B cell (primary cell): ENCODE measurements around the gene ETV1. TPM values are rescaled to one million over a fixed set of nuclear protein-coding genes. Genes with fewer than 3 reads are reported as not detected.

ENCODE experiments used
- ATAC-seq: fragments of 200-7000 bp; cut with Tn5 transposase; one replicate; pipeline ENCODE4 v1.10.0; 2021; ENCODE audit warnings: low read depth, mild to moderate bottlenecking, moderate number of reproducible peaks, moderate library complexity
- CTCF ChIA-PET: fragments of 350-600 bp; sonication (Branson Sonifier 250); formaldehyde crosslinking; loops from one replicate; lab custom pipeline; 2021; ENCODE audit warnings: antibody characterized with exemption, inconsistent platforms; lab: Charles Lee
- POLR2A ChIA-PET: fragments of 350-600 bp; sonication (Branson Sonifier 250); formaldehyde crosslinking; loops from one replicate; lab custom pipeline; 2021; ENCODE audit warnings: antibody characterized with exemption; lab: Charles Lee
- DNase-seq: peaks from one replicate; pipeline ENCODE4 v3.0.0; 2013
- H2AFZ ChIP-seq: 2 replicates; pipeline ENCODE4 v1.6.1; 2012; ENCODE audit warnings: mild to moderate bottlenecking, low read depth, low read length; ENCODE audit not compliant: insufficient read depth, poor library complexity, severe bottlenecking
- H3K27ac ChIP-seq, 2 donors: 1 replicate in 1 of 2; 2 replicates in 1 of 2; pipeline ENCODE4 v1.5.1; 2012 to 2013; ENCODE audit warnings: low read length in 2 of 2, mild to moderate bottlenecking in 2 of 2, moderate library complexity in 1 of 2
- H3K27me3 ChIP-seq, 4 experiments: fragments of 200-600 bp in 1 of 4; sonication (generic) in 1 of 4; replicated peaks in 1 of 4; 1 replicate in 2 of 4; 2 replicates in 2 of 4; pipeline versions ENCODE4 v1.6.1 to v1.7.0; 2013 to 2016; ENCODE audit warnings: low read length in 3 of 4, mild to moderate bottlenecking in 2 of 4, mixed read lengths in 1 of 4, moderate library complexity in 1 of 4; ENCODE audit not compliant: insufficient read depth in 4 of 4, control insufficient read depth in 3 of 4; ENCODE audit errors: control extremely low read depth in 1 of 4
- H3K36me3 ChIP-seq, 2 experiments: replicated peaks in 1 of 2; 1 replicate in 1 of 2; 2 replicates in 1 of 2; pipeline versions ENCODE4 v1.6.1 to v1.7.1; 2013; ENCODE audit warnings: low read length in 1 of 2; ENCODE audit not compliant: insufficient read depth in 2 of 2, control insufficient read depth in 1 of 2; ENCODE audit errors: control extremely low read depth in 1 of 2, extremely low read depth in 1 of 2
- H3K4me1 ChIP-seq, 2 donors: fragments of 200-600 bp in 1 of 2; sonication (generic) in 1 of 2; 1 replicate in 1 of 2; 2 replicates in 1 of 2; pipeline versions ENCODE4 v1.5.1 to v1.6.1; 2013 to 2017; ENCODE audit warnings: low read length in 2 of 2; ENCODE audit not compliant: control insufficient read depth in 2 of 2, insufficient read depth in 2 of 2
- H3K4me2 ChIP-seq: replicated peaks from 2 replicates; pipeline ENCODE3; 2012; ENCODE audit warnings: mild to moderate bottlenecking, low read depth, low read length; ENCODE audit not compliant: poor library complexity, severe bottlenecking
- H3K4me3 ChIP-seq, 5 experiments: fragments of 200-600 bp in 1 of 5; sonication (generic) in 1 of 5; 1 replicate in 3 of 5; 2 replicates in 2 of 5; pipeline versions ENCODE4 v1.5.1 to v1.7.0; 2011 to 2016; ENCODE audit warnings: low read length in 4 of 5, mild to moderate bottlenecking in 4 of 5, low read depth in 2 of 5, control low read depth in 1 of 5, moderate library complexity in 1 of 5; ENCODE audit not compliant: insufficient read depth in 1 of 5; ENCODE audit errors: control extremely low read depth in 1 of 5, extremely low read depth in 1 of 5
- H3K79me2 ChIP-seq: fragments of 200-600 bp; sonication (generic); one replicate; pipeline ENCODE4 v1.6.0; 2016; ENCODE audit warnings: low read length; ENCODE audit not compliant: control insufficient read depth, insufficient read depth
- H3K9ac ChIP-seq: fragments of 200-600 bp; sonication (generic); 2 replicates; pipeline ENCODE4 v1.6.1; 2017; ENCODE audit warnings: mild to moderate bottlenecking, low read length, moderate library complexity
- H3K9me3 ChIP-seq, 3 donors: one replicate each; pipeline versions ENCODE4 v1.6.1 to v1.7.1; 2013; ENCODE audit warnings: low read length in 2 of 3; ENCODE audit not compliant: control insufficient read depth in 2 of 3, insufficient read depth in 1 of 3; ENCODE audit errors: control extremely low read depth in 1 of 3
- H4K20me1 ChIP-seq: 2 replicates; pipeline ENCODE4 v1.6.0; 2012; ENCODE audit warnings: mild to moderate bottlenecking, low read length; ENCODE audit not compliant: insufficient read depth, control insufficient read depth, poor library complexity, severe bottlenecking
- H3K27ac Mint-ChIP-seq: one replicate; pipeline ENCODE4 v1.8.0; 2021; ENCODE audit warnings: mixed read lengths
- H3K27me3 Mint-ChIP-seq: one replicate; pipeline ENCODE4 v1.8.0; 2021; ENCODE audit warnings: mixed read lengths
- H3K4me1 Mint-ChIP-seq: one replicate; pipeline ENCODE4 v1.8.0; 2021; ENCODE audit warnings: mixed read lengths
- H3K4me3 Mint-ChIP-seq: one replicate; pipeline ENCODE4 v1.8.0; 2021; ENCODE audit warnings: mixed read lengths
- H3K9me3 Mint-ChIP-seq: one replicate; pipeline ENCODE4 v1.8.0; 2022; ENCODE audit warnings: mixed read lengths; ENCODE audit not compliant: insufficient read depth
- CTCF ChIP-seq: fragments of 200-600 bp; IDR thresholded peaks from one replicate; pipeline ENCODE4 v1.8.0; 2022; ENCODE audit warnings: antibody characterized with exemption, mild to moderate bottlenecking
- EZH2 ChIP-seq: IDR thresholded peaks from 2 replicates; pipeline ENCODE4 v1.6.1; 2012; ENCODE audit warnings: borderline replicate concordance, low read depth, mild to moderate bottlenecking, moderate library complexity, low read length; ENCODE audit not compliant: insufficient read depth, poor library complexity, severe bottlenecking
- WGBS: methylation state at CpG from one replicate; pipeline ENCODE4 v1.1.5; 2013; ENCODE audit warnings: missing lambda C conversion rate; ENCODE audit not compliant: insufficient coverage; 5-methylcytosine and 5-hydroxymethylcytosine counted together
- intact Hi-C: fragments of 100-400 bp; cut with micrococcal nuclease; formaldehyde crosslinking; loops from one replicate; pipeline ENCODE4 v1.10.0; 2022
- polyA plus RNA-seq: library from polyadenylated mRNA; depleted of rRNA; stranded (reverse); fragments of >200 nt; gene quantifications from 2 replicates; pipeline ENCODE4 v1.2.3, GENCODE V29; 2012
- total RNA-seq, 2 donors: library from RNA; stranded (reverse); fragments of 120-200 nt in 1 of 2; gene quantifications; 1 replicate in 1 of 2; 2 replicates in 1 of 2; pipeline versions ENCODE4 v1.2.3 to v1.2.4, GENCODE V29; 2013 to 2022

The ETV1 gene
- total and polyA plus RNA-seq, 2 donors (not counting 1 experiment from before 2014, with no cell fraction given): not detected

DNA sequence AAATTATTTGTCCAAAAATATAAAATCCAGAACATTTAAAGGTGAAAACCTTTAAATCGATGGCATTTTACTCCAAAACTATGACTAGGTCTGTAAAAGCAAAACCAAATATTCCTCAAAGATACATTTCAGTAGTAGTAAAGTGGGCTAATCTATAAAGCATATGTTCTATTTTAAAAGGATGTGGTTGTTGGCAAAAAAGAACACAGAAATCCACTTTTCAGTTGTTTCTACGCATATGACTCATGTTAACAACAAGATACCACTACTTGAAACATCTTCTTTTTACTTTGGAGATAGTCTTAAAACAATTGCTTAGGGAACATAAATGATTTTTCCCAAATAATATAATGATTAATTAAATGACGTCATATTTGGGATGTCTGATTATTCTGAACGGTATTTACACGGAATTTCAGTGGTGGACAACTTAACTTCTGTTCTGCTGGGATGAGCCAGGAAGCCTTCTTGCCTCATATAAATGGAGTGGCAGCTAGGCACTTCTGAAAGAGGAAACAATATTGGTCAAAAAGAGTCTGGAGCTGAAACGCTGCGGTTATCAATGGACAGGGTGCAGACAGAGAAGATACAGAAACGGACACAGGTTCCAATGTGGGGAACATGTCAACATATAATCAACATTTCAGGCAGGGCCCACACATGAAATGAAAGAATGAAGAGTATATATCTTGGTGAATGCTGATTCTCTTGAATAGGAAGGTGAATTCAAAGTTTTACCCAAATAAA is 78.5 kb downstream of the ETV1 start:
- TF ChIP-seq EZH2 (no peak), CTCF (no peak)
- no peak overlapping the region for H3K27ac Mint-ChIP-seq
- H3K9ac ChIP-seq: no peak overlapping the region
- no peaks in the 10 kb centered on the region for H3K27me3 ChIP-seq
- no peaks in the 10 kb centered on the region for H3K27me3 Mint-ChIP-seq
- H3K4me2 ChIP-seq: no peak overlapping the region
- WGBS: 36% methylated on average over 2 of the region's 8 CpGs
- H3K9me3 ChIP-seq: no peaks in the 10 kb centered on the region
- H4K20me1 ChIP-seq: no peaks in the 10 kb centered on the region
- H3K4me1 Mint-ChIP-seq: no peaks in the 10 kb centered on the region
- H2AFZ ChIP-seq: no peak overlapping the region
- H3K36me3 ChIP-seq: no peaks in the 10 kb centered on the region
- H3K79me2 ChIP-seq: no peaks in the 10 kb centered on the region
- no peak overlapping the region for H3K4me3 Mint-ChIP-seq
- ATAC-seq (no peak), DNase-seq (no peak)
- ChIA-PET CTCF (no interaction called here), POLR2A (no interaction called here)
- no peaks in the 10 kb centered on the region for H3K9me3 Mint-ChIP-seq
- H3K4me3 ChIP-seq: no peak overlapping the region
- no peak overlapping the region for H3K27ac ChIP-seq
- intact Hi-C loops: no loop called here
- H3K4me1 ChIP-seq: no peaks in the 10 kb centered on the region

- H3K4me3 ChIP-seq: no peak overlapping the region
- no peaks in the 10 kb centered on the region for H4K20me1 ChIP-seq
- H3K27me3 ChIP-seq: no peaks in the 10 kb centered on the region
- WGBS: 41% methylated on average over 4 of the region's 8 CpGs
- no peaks in the 10 kb centered on the region for H3K4me1 ChIP-seq
- no peaks in the 10 kb centered on the region for H3K9me3 ChIP-seq
- H3K36me3 ChIP-seq: no peaks in the 10 kb centered on the region
- H2AFZ ChIP-seq: no peak overlapping the region
- no peak overlapping the region for H3K27ac Mint-ChIP-seq
- no peak for ATAC-seq
- no peak for TF ChIP-seq CTCF
- no peak for TF ChIP-seq EZH2
- POLR2A ChIA-PET: no interaction called here
- H3K9me3 Mint-ChIP-seq: no peaks in the 10 kb centered on the region
- no peak overlapping the region for H3K4me3 Mint-ChIP-seq
- H3K79me2 ChIP-seq: no peaks in the 10 kb centered on the region
- no peak overlapping the region for H3K27ac ChIP-seq
- intact Hi-C loops: no loop called here
- CTCF ChIA-PET: no interaction called here
- no peak for DNase-seq
- H3K4me2 ChIP-seq: no peak overlapping the region
- H3K27me3 Mint-ChIP-seq: no peaks in the 10 kb centered on the region
- no peaks in the 10 kb centered on the region for H3K4me1 Mint-ChIP-seq
- no peak overlapping the region for H3K9ac ChIP-seq
These were observed 80.6 kb downstream of the ETV1 start for GRCh38 chr7:13908667-13909397.
